H1 (cell line): ENCODE measurements around the gene TDRD1. TPM values are rescaled to one million over a fixed set of nuclear protein-coding genes. Genes with fewer than 3 reads are reported as not detected.

Experiments
- CHD7 ChIP-seq: fragments of 300-600 bp; sonication (generic); IDR thresholded peaks from 2 replicates; pipeline ENCODE4 v1.7.1; 2012; ENCODE audit warnings: low read length, moderate library complexity, mild to moderate bottlenecking, inconsistent platforms; ENCODE audit not compliant: insufficient replicate concordance
- SAP30 ChIP-seq: fragments of 300-600 bp; sonication (generic); IDR thresholded peaks from 2 replicates; pipeline ENCODE4 v1.7.1; 2012; ENCODE audit warnings: low read length, moderate library complexity, mild to moderate bottlenecking, inconsistent platforms; ENCODE audit not compliant: insufficient read depth, insufficient replicate concordance
- polyA plus RNA-seq, 7 experiments: library from polyadenylated mRNA; depleted of rRNA in 3 of 7; stranded (reverse) in 5 of 7; unstranded in 2 of 7; fragments of >200 nt in 5 of 7; fragments of 200-250 nt in 2 of 7; gene quantifications; 1 replicate in 5 of 7; 2 replicates in 1 of 7; 4 replicates in 1 of 7; pipeline versions ENCODE4 v1.2.1 to v1.2.3, GENCODE V29; 2011 to 2013; ENCODE audit warnings: missing spikeins in 2 of 7, mixed read lengths in 2 of 7
- total RNA-seq: library from RNA; stranded (reverse); fragmentation: NEBNext Ultra II Directional; extraction: Animal tissue kit (Norgen Biotek cat#: 25700); gene quantifications from 2 replicates; pipeline ENCODE4 v1.2.1, GENCODE V29; 2021

TDRD1 gene
- total and polyA plus RNA-seq, 2 of the 8 experiments (the other 6 are each of a cell fraction or from before 2014, with no cell fraction given): 0.02 to 0.71 TPM

GRCh38 chr10:114271779-114272167, 92.6 kb downstream of the TDRD1 start (continued):
- TF ChIP-seq CHD7: no peak
- no peak for TF ChIP-seq SAP30
